Measurements from ENCODE around the gene RALGPS1.

Gene RALGPS1

DNA sequence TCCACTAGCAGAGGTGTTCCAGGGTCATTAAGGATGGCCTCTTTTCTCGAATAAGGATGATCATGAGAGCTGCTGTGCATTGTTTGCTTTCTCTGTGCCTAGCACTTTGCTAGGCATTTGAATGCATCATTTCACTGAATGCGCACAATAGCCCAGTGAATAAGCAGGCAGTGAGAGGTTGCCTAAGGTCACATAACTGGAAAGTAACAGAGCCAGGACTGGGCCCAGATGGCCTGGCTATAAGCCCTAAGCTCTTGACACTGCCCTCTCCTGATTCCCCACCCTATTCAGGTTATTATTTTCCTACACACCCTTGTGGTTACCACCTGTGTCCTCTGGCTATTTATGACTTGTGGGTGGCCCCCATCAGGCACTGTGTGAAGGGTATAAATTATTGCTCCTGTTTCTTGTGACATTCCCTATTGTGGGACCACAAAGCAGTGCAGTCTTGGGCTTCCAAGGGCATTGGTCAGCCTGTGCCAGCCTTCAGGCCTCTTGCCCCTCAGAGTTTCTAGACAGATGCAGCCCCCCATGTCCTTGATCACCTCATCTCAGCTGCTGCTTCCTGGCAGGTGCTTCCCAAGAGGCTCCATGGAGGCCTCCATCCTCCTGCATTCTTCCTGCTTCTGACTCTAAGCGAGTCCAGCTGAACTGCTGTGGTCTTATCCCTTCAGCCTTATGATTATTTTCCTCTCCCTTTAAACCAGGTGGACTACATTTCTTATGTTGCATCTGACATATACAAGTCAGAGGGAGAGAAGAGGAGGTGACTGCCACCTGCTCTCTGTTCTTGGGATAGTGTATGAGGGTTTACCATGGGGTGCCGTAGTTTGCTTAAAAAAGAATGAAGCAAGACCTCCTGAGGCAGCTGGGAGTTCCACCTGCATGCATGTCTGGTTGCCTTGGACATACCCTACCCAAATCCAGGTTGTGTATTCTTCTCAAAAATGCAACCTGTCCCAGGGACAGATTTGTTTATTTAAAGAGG lies 160.3 kb downstream of the RALGPS1 start:
- in situ Hi-C loops (cut with MboI; ENCODE audit: low sequenced_read_pairs) = no loop called here

DNA sequence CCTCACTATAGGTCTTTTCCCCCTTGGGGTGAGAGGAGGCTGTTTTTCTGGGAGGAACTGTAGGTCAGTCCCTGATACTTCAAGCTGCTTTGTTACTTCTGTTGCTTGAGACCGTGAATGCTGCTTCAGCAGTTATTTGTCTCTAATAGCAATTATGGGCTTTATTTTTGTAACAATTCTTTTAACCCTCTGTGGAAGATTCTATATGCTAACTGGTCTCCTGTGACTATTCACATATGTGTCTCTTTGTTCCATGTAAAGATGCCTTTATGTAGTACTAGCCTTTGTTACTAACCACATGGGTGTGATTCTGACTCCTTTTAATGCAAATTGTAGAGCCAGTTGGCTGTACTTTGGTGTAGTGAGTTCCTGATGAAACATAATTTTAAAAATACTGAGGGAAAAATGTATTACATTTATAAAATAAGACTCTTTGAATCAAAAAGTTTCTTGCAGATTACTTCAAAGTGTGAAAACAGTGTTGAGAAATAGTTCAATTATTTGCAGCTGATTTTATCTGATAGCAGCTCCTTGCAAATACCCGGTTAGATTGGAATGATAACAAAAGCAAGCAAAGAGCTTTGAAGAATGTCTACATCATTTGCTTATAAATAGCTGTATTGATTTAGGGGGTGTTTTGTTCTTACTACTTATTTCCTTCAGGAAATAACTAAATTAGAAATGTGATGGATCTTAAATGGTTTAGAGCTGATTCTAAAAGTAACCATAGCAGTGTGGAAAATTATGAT lies 161.2 kb downstream of the RALGPS1 start:
- in situ Hi-C loops (cut with MboI; ENCODE audit: low sequenced_read_pairs) = no loop called here

DNA sequence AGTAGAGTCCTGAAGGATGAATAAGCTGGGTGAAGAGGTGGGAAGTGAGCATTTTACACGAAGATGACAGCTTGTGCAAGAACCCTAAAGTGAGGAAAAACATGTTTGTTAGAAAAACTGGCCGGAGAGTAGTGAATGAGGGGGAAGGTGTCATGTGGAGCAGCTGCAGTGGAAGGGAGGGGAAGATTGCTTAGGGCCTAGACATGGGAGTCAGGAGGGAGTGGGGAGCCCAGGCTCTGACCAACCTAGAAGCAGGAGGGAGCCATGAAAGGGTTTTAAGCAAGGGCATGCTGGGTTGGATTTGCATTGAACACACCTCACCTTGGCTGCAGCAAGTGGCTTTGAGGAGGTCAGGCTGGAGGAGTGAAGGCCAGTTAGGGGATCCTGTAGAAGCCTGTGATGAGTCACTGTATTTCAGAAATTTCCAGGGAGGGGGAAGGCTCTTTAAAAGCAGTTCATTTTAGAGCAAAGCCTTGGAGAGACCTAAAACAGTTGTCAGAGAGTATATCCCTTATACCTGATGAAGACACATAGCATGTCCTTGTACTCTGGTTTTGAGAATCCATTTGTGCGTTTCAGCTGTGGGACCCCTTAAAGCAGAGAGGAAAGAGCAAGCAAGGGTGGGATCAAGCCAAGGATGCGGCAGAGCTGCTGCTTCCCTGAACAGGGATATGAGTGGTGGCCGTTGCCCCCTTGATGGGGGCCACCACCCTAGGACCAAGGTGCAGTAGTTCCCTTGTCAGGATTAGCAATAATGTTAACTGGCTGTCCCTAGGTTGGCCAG lies 162.5 kb downstream of the RALGPS1 start:
- in situ Hi-C loops (cut with MboI; ENCODE audit: low sequenced_read_pairs) = no loop called here

DNA sequence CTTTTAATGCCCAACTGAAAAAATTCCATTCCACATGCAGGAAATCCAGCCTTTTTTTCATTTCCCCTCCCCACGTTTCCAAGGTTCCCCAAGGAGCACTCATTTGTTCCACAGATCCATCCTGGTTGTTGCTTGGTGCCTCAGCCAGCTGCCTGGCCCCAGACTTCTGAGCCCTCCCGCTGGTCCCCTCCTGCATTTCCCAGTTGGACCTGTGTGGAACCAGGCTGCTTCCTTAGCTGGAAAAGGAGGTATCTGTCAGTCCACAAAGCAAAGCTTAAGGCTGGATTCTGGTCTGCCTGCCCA lies 163.0 kb downstream of the RALGPS1 start:
- in situ Hi-C loops (cut with MboI; ENCODE audit: low sequenced_read_pairs) = no loop called here

DNA sequence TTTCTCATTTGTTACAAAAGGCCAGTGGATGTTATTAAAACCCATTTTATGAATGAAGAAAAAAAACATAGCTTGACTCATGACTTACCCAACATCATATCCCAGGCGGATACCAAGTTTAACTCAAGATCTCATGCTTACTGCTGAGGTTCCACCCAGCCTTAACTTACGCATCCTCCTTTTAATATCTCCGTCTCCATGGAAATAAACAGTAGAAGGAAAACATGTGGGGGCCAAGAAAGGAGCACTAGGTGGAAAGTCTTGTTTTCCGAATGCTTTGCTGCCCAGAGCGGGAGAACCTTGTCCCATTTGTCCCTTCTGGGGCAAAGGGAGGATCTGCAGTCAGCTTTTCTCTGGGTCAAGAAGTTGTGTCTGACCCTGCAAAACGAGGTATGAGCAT lies 163.8 kb downstream of the RALGPS1 start:
- in situ Hi-C loops (cut with MboI; ENCODE audit: low sequenced_read_pairs) = no loop called here

DNA sequence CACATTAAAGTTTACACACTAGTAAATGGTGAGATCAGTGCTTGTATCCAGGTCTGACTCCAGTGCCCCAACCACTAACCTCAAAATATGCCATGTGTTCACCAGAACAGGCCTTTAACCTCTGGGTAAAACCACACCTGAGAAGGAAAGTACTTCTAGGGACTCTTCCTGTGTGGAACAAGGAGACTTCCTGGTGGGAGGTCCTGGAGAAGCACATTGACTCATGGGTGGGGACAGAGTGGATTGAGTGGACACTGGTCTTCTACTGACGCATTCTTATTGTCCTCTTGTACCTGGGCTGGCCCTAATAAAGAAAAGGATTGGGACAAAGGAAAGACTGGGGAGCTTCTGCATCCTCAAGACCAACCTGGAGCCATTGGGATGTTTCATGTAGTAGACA lies 164.4 kb downstream of the RALGPS1 start:
- in situ Hi-C loops (cut with MboI; ENCODE audit: low sequenced_read_pairs) = no loop called here

DNA sequence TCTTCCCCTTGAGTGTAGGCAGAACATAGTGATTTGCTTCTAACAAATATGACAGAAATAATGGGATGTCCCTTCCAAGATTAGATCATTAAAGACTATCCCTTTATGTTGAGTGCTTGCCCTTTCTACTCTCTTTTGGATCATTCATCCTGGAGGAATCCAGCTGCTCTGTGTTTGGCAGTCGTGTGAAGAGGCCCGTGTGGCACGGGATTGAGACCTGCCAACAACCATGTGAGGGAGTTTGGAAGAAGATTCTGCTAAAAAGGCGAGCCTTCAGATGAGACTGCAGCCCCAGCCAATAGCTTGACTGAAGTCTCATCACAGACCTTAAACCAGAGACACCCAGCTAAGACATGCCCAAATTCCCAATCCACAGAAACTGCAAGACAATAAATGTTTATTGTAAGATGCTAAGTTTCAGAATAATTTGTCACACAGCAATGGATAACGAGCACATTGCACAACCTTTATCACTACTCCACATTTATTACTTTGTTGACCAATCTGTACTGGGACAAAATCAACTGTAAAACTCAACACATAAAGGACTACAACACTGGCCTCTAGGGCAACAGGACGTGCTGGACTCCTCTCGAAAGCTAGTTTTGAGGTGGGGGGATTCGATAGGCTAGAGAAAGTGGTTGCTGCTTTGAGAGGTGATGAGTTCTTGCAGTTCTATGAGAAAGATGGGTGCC lies 165.0 kb downstream of the RALGPS1 start:
- in situ Hi-C loops (cut with MboI; ENCODE audit: low sequenced_read_pairs) = no loop called here

DNA sequence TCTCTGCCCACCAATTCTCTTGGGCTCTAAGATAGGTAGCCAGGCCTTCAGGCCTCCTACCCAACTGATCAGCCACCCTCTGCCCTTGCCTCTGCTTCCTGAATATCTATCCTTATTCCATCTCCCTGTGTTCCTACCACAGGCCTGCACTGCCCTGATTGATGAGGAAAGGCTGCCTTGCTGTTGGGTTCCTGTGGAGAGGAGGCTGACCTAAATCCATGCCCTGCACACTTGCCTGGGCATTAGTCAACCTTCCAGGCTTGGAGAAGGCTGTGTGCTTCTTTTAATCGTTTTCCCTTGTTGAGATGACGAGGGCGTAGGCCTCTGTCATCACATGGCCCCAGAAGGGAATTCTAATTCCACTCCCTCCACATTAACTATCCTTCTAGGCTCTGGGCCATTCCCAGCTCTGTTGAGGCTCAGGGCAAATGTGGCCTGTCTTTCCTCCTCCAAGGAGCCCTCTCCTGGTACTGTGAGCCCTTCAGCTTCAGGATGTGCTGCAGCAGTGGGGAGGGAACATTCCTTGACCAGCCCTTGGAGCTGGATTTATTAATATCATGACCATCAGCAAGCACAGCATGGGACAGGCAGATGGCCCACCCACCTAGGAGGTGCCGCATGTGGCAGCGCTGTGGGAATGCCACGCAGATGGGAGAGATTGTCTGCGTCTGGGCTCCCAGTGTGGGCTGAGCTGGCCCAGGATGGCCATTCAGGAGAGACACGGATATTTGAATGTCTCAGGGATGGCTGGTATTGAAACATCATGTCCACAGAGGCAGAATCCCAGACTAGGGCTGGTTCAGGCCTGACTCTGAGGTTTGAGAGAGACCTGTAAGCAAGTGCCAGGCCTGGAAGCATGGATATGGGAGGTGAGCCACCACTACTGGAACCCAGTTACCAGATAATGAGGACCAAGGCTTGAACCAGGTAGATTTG lies 166.9 kb downstream of the RALGPS1 start:
- in situ Hi-C loops (cut with MboI; ENCODE audit: low sequenced_read_pairs) = no loop called here

DNA sequence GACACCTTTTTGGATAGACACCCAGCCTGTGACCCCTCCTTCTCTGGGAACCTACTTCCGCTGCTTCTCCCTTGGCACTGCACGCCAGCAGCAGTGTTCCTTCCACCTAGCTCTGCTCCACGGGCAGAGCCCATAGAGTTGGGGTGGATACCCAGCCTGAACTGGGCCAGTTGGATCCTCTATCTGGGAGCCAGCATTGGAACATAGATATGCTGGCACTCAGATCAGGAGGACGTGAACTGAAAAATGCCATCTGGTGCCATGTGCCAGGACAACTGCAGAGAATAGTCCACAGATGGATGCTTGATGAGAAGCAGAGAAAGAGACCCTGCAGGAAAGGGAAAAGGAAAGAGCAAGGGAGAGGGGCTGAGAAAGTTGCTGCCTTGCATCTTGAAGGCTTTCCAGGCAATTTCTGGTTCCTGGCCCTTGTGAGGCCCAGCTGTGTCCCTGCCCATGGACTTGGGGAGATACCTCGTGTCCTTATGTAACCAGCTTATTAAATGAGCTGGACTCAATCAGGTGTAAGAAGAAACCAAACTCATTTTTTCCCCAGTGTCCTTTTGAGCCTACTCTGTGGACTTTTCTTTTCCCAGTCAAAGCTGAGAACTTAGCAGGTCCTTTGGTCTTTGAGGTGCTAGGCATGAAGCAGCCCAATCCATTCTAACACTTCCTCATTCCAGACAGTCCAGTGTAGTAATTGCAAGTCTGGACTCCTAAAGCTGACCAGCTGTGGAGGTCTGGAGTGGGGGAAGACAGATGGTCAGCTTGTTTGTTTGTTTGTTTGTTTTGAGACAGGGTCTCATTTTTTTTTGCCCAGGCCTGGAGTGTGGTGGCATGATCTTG lies 168.8 kb downstream of the RALGPS1 start:
- in situ Hi-C loops (cut with MboI; ENCODE audit: low sequenced_read_pairs) = no loop called here

DNA sequence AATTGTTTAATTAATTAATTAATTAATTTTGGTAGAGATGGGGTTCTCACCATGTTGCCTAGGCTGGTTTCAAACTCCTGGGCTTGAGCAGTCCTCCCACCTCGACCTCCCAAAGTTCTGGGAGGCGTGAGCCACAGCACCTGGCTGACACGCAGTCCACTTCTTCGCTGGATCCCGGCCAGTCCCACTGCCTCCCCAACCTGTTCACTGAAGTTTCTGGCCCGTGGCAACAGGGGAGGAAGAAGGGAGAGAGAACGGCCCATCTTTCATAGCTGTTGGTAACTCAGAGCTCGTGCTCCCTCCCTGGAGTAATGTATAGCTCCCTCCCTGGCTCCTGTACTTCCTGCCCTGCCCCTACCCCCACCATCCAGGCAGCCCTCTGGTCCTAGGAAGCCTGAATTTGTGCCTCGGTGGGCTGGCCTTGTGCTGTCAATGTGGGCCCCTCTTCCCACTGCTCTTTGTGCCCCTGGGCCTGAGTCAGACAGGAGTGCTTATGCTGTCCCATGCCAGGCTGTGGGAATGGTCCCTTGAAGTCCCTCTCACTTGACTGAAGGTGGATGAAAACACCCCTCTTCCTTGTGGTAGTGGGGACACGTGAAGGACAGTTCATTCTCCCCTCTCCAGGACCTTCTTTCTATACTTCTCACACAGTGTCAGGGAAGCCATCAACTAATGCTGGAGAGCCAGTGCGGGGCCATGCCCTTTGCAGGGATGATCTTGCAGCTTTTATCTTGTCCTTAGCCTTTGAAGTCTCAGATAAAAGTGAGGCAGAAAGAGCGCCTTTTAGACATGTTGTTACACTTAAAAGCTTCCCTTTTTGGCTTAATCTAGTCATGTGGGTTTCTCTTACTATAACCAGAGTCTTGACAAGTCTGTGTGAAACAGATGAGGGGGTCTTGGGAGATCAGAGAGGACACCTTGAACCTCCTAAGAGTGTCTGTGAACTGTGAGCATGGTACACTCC lies 169.8 kb downstream of the RALGPS1 start:
- in situ Hi-C loops (cut with MboI; ENCODE audit: low sequenced_read_pairs) = no loop called here

DNA sequence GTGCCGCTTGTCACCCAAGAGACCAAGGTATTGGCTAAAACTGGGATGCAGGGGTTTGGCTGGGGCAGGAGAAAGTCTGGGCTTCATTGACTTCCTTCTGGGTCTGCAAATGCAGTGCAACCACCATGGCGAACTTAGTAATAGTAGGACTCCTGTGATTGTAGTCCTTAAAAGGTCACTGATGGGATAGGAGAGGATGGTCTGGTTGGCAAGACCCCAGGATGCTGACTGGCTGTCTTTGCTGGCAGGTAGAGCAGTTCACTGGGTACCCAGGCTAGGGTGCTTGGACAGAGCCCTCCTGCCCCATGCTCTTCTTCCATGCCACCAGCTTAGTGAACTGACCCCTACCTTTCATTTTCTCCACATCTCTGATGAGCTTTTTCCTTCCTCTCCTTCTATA lies 170.6 kb downstream of the RALGPS1 start:
- in situ Hi-C loops (cut with MboI; ENCODE audit: low sequenced_read_pairs) = no loop called here

DNA sequence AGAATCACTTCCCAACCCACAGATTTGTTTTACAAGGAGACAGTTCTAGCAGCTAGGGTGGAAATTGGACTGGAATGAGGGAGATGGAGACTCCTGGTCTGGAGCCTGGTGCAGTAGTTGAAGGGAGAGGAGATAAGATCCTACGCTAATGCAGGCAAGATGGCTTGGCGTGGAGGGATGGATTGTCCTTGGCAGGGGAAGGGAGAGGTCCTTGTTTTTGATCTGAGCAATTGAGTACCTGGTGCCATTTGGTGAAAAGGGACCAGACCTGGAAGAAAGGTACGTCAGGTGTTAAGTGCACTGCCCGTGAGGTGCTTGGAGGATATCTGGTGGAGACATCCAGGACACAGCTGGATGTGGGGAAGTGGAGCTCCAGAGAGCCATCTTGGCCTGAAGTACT lies 172.2 kb downstream of the RALGPS1 start:
- in situ Hi-C loops (cut with MboI; ENCODE audit: low sequenced_read_pairs) = no loop called here

DNA sequence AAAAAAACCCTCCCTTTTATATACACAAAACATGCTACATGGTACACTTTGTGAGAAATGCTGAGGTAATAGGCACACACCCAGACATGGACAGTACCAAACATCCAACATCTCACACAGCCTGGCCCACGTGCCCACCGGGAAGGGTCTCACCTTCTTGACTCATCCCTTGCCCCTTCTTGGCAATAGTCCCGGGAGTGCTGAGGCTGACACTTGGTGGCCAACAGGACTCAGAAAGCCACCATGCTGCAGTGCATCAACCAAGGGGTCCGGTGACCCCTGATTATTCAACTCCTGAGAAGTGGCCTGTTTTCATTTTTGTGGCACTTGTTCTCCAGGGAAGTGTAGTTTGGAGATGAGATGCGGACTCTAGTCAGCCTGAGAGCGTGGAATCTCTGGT lies 172.8 kb downstream of the RALGPS1 start:
- in situ Hi-C loops (cut with MboI; ENCODE audit: low sequenced_read_pairs) = no loop called here

DNA sequence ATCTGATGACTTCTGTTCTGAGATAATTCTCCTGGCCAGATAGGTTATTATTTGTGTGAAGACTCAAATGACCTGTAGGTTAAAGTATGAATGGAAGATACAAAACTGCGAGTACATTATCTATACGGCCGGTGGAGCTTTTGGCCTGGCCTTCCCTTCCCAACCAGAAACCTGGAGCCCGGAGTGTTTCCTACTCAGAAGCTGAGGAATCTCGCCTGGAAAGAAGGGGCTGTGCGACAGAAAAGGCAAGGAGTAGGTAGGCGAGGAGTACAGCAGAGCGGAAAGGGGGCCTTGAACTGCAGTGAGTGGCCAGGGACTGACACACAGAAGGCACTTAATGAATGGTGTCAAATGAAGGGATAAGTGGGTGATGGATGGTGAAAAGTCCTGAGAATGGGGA lies 173.3 kb downstream of the RALGPS1 start:
- in situ Hi-C loops (cut with MboI; ENCODE audit: low sequenced_read_pairs) = no loop called here

DNA sequence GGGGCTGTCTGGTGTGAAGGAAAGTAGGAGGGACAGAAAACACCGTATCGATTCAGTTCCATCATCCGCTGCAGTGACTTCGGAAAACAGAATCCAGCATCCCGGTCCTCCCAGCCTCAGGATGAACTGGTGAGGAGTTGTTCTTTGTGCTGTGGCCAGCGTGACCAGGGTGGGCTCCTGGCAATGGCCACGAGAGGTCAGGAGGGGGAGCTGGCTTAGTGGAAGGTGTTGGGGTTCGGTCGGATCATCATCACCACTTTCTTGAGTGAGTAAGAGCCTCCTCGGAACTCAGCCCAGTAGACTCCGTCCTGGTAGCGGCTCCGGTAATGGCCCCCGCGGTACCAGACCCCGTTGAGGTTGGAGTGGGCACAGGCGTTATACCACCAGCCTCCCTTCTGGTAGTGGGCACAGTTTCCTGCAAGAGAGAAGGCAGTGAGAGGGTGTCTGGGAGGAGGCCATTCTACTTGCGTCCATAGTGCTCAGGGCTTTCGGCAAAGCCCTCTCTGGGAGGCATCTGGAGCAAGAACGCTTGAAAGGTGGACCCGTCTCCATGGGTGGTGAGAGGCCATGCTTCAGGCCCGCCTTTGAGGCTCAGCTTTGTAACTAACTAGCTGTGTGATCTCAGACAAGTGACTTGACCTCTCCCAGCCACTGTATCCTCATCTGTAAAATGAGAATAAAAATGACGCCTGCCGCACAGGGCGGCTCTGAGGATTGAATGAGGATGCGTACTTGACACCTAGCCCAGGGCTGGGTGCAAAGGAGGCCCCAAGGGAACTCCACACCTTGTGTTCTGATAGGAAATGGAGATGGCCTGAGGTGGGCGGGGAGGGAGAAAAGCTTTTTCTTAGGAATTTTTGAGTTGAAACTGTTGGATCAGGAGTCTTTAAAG lies 174.4 kb downstream of the RALGPS1 start:
- in situ Hi-C loops (cut with MboI; ENCODE audit: low sequenced_read_pairs) = no loop called here

DNA sequence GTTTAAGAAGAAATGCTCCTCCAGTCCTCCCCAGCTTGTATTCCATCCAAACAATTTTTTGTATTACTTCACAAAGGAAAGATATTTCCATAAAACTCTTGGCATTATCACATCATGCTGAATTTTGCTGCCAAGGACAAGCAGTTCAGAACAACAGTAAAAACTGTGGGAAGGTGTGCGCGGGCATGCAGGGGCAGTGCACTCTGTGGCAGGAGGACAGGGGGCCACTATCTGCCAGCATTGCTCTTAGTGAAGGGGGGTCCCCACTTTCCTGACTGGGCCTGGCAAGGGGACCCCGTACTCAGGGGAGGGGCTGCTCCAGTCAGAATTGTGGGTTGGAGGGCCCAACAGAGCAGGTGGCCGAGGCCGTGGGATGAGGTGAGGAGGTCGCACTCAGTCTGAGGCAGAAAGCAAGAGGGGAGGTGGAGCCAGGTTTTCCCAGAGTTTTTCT lies 175.1 kb downstream of the RALGPS1 start:
- in situ Hi-C loops (cut with MboI; ENCODE audit: low sequenced_read_pairs) = no loop called here

Data from HL-60/S4 treated with retinoic acid at 250 ng/mL for 4 days and 3 days (cell line).